Tibial nerve (tissue), 4 donors: ENCODE results near the gene SFI1. TPM values are rescaled to one million over a fixed set of nuclear protein-coding genes. Genes with fewer than 3 reads are reported as not detected.
"Not testable (repeated sequence)": the region's sequence is repeated elsewhere in the genome, so short reads cannot be mapped to it uniquely, and the experiment has no call there.

ENCODE experiments used
- DNase-seq, 2 donors: peaks; one replicate each; pipeline ENCODE4 v3.0.0-alpha.2; 2019; ENCODE audit warnings: low spot score in 2 of 2
- H3K27ac ChIP-seq, 4 donors: fragments of 200-600 bp; sonication (generic) in 3 of 4; one replicate each; pipeline ENCODE4 v1.5.1; 2017 to 2019; ENCODE audit warnings: mild to moderate bottlenecking in 1 of 4
- H3K27me3 ChIP-seq, 2 donors: fragments of 200-600 bp; sonication (generic) in 1 of 2; one replicate each; pipeline versions ENCODE4 v1.5.1 to v1.6.0; 2017 to 2019
- H3K36me3 ChIP-seq, 3 donors: fragments of 200-600 bp; sonication (generic); one replicate each; pipeline ENCODE4 v1.5.1; 2018 to 2019
- H3K4me1 ChIP-seq, 4 donors: fragments of 200-600 bp; sonication (generic) in 3 of 4; one replicate each; pipeline ENCODE4 v1.5.1; 2017 to 2019
- H3K4me3 ChIP-seq, 4 donors: fragments of 200-600 bp; sonication (generic) in 3 of 4; one replicate each; pipeline ENCODE4 v1.5.1; 2017 to 2019; ENCODE audit warnings: mild to moderate bottlenecking in 1 of 4, moderate library complexity in 1 of 4
- H3K9me3 ChIP-seq, 4 donors: fragments of 200-600 bp; sonication (generic) in 3 of 4; one replicate each; pipeline ENCODE4 v1.5.1; 2017 to 2019
- CTCF ChIP-seq, 5 experiments: fragments of 200-600 bp in 3 of 5; fragments of 450-650 bp in 2 of 5; sonication (generic) in 3 of 5; IDR thresholded peaks; one replicate each; pipeline ENCODE4 v1.5.1; 2016 to 2019; ENCODE audit warnings: antibody characterized with exemption in 5 of 5, mild to moderate bottlenecking in 3 of 5, moderate library complexity in 2 of 5
- EP300 ChIP-seq, 2 donors: sonication (generic); formaldehyde crosslinking; IDR thresholded peaks; one replicate each; pipeline ENCODE4 v1.6.1; 2017; ENCODE audit warnings: antibody characterized with exemption in 2 of 2, mild to moderate bottlenecking in 1 of 2
- POLR2A ChIP-seq, 2 donors: fragments of 450-650 bp; IDR thresholded peaks; one replicate each; pipeline ENCODE4 v1.6.1; 2017; ENCODE audit warnings: antibody characterized with exemption in 2 of 2, mild to moderate bottlenecking in 2 of 2, moderate library complexity in 2 of 2
- WGBS, 2 donors: methylation state at CpG; one replicate each; pipeline ENCODE4 v1.1.5; 2018; 5-methylcytosine and 5-hydroxymethylcytosine counted together
- total RNA-seq, 4 donors: library from RNA; depleted of rRNA; stranded (reverse); fragments of >200 nt; gene quantifications; one replicate each; pipeline ENCODE4 v1.1.0, GENCODE V29; 2016

Gene SFI1
- total RNA-seq, 4 donors from 2014 or later, result 30.4 to 66.9 (median 49.5) TPM

GRCh38 chr22:31540966-31541365 is 44.6 kb downstream of the SFI1 start:
- no peaks in the 10 kb centered on the region for H3K9me3 ChIP-seq
- peaks cover 0 to 11% (median 0%) of the 10 kb centered on the region in 3 donors for H3K36me3 ChIP-seq
- TF ChIP-seq CTCF (IDR thresholded peaks at IDR 0.05) (no peak), POLR2A (IDR thresholded peaks at IDR 0.05) (no peak), EP300 (IDR thresholded peaks at IDR 0.05) (no peak)
- DNase-seq, result no peak
- H3K27me3 ChIP-seq, result no peaks in the 10 kb centered on the region
- H3K4me3 ChIP-seq, result no peak overlapping the region
- H3K4me1 ChIP-seq, result no peaks in the 10 kb centered on the region
- H3K27ac ChIP-seq, result no peak overlapping the region
- WGBS, 2 donors, result 93 to 96% methylated on average over 5 of the region's 5 CpGs

- Histone ChIP-seq H3K9me3 (no peaks in the 10 kb centered on the region), H3K36me3 (peaks cover 0 to 40% (median 0%) of the 10 kb centered on the region in 3 donors), H3K4me1 (no peaks in the 10 kb centered on the region), H3K27ac (no peak overlapping the region), H3K27me3 (no peaks in the 10 kb centered on the region), H3K4me3 (no peak overlapping the region)
- no peak for DNase-seq
- TF ChIP-seq CTCF (IDR thresholded peaks at IDR 0.05) (no peak), EP300 (IDR thresholded peaks at IDR 0.05) (no peak), POLR2A (IDR thresholded peaks at IDR 0.05) (no peak)
- 86 to 92% methylated on average over 15 of the region's 15 CpGs for WGBS, 2 donors
These were observed 48.4 kb downstream of the SFI1 start for GRCh38 chr22:31544481-31545480.

- WGBS, 2 donors, result 90 to 95% methylated on average over 4 of the region's 4 CpGs
- H3K9me3 ChIP-seq, result no peaks in the 10 kb centered on the region
- H3K4me3 ChIP-seq, result no peak overlapping the region
- no peaks in the 10 kb centered on the region for H3K27me3 ChIP-seq
- no peak for DNase-seq
- no peaks in the 10 kb centered on the region for H3K4me1 ChIP-seq
- peaks cover 0 to 58% (median 0%) of the 10 kb centered on the region in 3 donors for H3K36me3 ChIP-seq
- H3K27ac ChIP-seq, result no peak overlapping the region
- no peak for TF ChIP-seq POLR2A (IDR thresholded peaks at IDR 0.05)
- TF ChIP-seq EP300 (IDR thresholded peaks at IDR 0.05), result no peak
- TF ChIP-seq CTCF (IDR thresholded peaks at IDR 0.05), result no peak
These were observed 54.6 kb downstream of the SFI1 start for GRCh38 chr22:31550871-31551370.

GRCh38 chr22:31556627-31557203 is 60.4 kb downstream of the SFI1 start:
- peak in 1 of 2 donors; percentile 28 for DNase-seq
- peaks cover 0 to 26% (median 0%) of the 10 kb centered on the region in 3 donors for H3K36me3 ChIP-seq
- no peaks in the 10 kb centered on the region for H3K27me3 ChIP-seq
- no peak overlapping the region for H3K4me3 ChIP-seq
- no peak overlapping the region for H3K27ac ChIP-seq
- no peaks in the 10 kb centered on the region for H3K9me3 ChIP-seq
- 75 to 80% methylated on average over 9 of the region's 9 CpGs for WGBS, 2 donors
- TF ChIP-seq POLR2A (IDR thresholded peaks at IDR 0.05), result no peak
- TF ChIP-seq CTCF (IDR thresholded peaks at IDR 0.05), result peak; percentile 25 to 50 (median 31)
- no peak for TF ChIP-seq EP300 (IDR thresholded peaks at IDR 0.05)
- no peaks in the 10 kb centered on the region for H3K4me1 ChIP-seq

DNA sequence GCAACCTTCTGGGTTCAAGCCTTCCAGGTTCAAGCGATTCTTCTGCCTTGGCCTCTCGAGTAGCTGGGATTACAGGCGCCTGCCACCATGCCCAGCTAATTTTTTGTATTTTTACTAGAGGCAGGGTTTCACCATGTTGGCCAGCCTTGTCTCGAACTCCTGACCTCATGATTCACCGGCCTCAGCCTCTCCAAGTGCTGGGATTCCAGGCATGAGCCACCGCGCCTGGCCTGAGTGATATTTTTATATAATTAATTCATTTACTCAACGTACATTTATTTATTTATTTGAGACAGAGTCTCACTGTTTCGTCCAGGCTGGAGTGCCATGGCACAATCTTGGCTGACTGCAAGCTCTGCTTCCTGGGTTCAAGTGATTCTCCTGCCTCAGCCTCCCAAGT is 62.2 kb downstream of the SFI1 start:
- H3K36me3 ChIP-seq, result peaks cover 0 to 37% (median 0%) of the 10 kb centered on the region in 3 donors
- 70 to 73% methylated on average over 9 of the region's 9 CpGs for WGBS, 2 donors
- not testable (repeated sequence) for H3K27ac ChIP-seq, DNase-seq, H3K9me3 ChIP-seq, H3K4me3 ChIP-seq, H3K4me1 ChIP-seq, H3K27me3 ChIP-seq
